Neuronal stem cell (in vitro differentiated cells): Measurements from ENCODE around the gene KIAA0586.

Experiments used
- DNase-seq: peaks from one replicate; pipeline ENCODE4 v3.0.0-alpha.2; 2013; ENCODE audit warnings: low spot score
- H2AFZ ChIP-seq: one replicate; pipeline ENCODE4 v1.6.1; 2013; ENCODE audit warnings: mild to moderate bottlenecking, low read length, inconsistent platforms
- H2AK5ac ChIP-seq: 2 replicates; pipeline ENCODE4 v1.6.1; 2013; ENCODE audit warnings: low read depth, mild to moderate bottlenecking, inconsistent platforms, low read length, moderate library complexity, mixed read lengths
- H2BK120ac ChIP-seq: 2 replicates; pipeline ENCODE4 v1.6.1; 2013; ENCODE audit warnings: low read depth, mild to moderate bottlenecking, inconsistent platforms, low read length, moderate library complexity, mixed read lengths
- H2BK12ac ChIP-seq: one replicate; pipeline ENCODE4 v1.6.1; 2013; ENCODE audit warnings: low read length, inconsistent platforms
- H2BK15ac ChIP-seq: 2 replicates; pipeline ENCODE4 v1.6.1; 2013; ENCODE audit warnings: mild to moderate bottlenecking, low read length, inconsistent platforms, mixed read lengths
- H2BK5ac ChIP-seq: one replicate; pipeline ENCODE4 v1.6.1; 2013; ENCODE audit warnings: inconsistent platforms, mild to moderate bottlenecking, low read length, moderate library complexity
- H3K14ac ChIP-seq: one replicate; pipeline ENCODE4 v1.6.1; 2013; ENCODE audit warnings: low read length, inconsistent platforms
- H3K18ac ChIP-seq: 2 replicates; pipeline ENCODE4 v1.6.1; 2013; ENCODE audit warnings: low read length, inconsistent platforms
- H3K23ac ChIP-seq: 2 replicates; pipeline ENCODE4 v1.6.1; 2013; ENCODE audit warnings: low read depth, mild to moderate bottlenecking, mixed read lengths, low read length, inconsistent platforms; ENCODE audit not compliant: poor library complexity
- H3K27ac ChIP-seq: replicated peaks from 3 replicates; pipeline ENCODE4 v1.5.1; 2013; ENCODE audit warnings: low read length, inconsistent platforms
- H3K27me3 ChIP-seq, 3 experiments: 2 replicates each; pipeline ENCODE4 v1.6.1; 2013; ENCODE audit warnings: low read length in 3 of 3, mild to moderate bottlenecking in 2 of 3, inconsistent platforms in 1 of 3, low read depth in 1 of 3, mixed read lengths in 1 of 3, moderate library complexity in 1 of 3; ENCODE audit not compliant: control insufficient read depth in 3 of 3, insufficient read depth in 3 of 3
- H3K36me3 ChIP-seq, 2 donors: replicated peaks in 1 of 2; 2 replicates each; pipeline ENCODE4 v1.6.1; 2013; ENCODE audit warnings: low read length in 2 of 2; ENCODE audit not compliant: control insufficient read depth in 2 of 2, insufficient read depth in 2 of 2
- H3K4ac ChIP-seq: 2 replicates; pipeline ENCODE4 v1.6.1; 2013; ENCODE audit warnings: inconsistent platforms, mild to moderate bottlenecking, low read length, moderate library complexity
- H3K4me1 ChIP-seq, 2 donors: 1 replicate in 1 of 2; 2 replicates in 1 of 2; pipeline ENCODE4 v1.6.1; 2013; ENCODE audit warnings: low read length in 2 of 2, low read depth in 1 of 2; ENCODE audit not compliant: control insufficient read depth in 2 of 2, insufficient read depth in 1 of 2
- H3K4me2 ChIP-seq: one replicate; pipeline ENCODE4 v1.6.1; 2013; ENCODE audit warnings: mild to moderate bottlenecking, low read length, inconsistent platforms; ENCODE audit not compliant: insufficient read depth, poor library complexity, severe bottlenecking
- H3K4me3 ChIP-seq, 2 donors: 2 replicates each; pipeline ENCODE4 v1.5.1; 2013; ENCODE audit warnings: low read length in 2 of 2, mild to moderate bottlenecking in 2 of 2, inconsistent platforms in 1 of 2, moderate library complexity in 1 of 2
- H3K79me1 ChIP-seq: one replicate; pipeline ENCODE4 v1.6.1; 2013; ENCODE audit warnings: low read depth, mild to moderate bottlenecking, inconsistent platforms, low read length, moderate library complexity
- H3K9ac ChIP-seq: one replicate; pipeline ENCODE4 v1.6.1; 2013; ENCODE audit warnings: mild to moderate bottlenecking, low read depth, low read length, inconsistent platforms; ENCODE audit not compliant: poor library complexity
- H3K9me3 ChIP-seq, 2 donors: replicated peaks in 1 of 2; 2 replicates each; pipeline versions ENCODE3 to v1.6.1; 2013; ENCODE audit warnings: low read length in 2 of 2, mild to moderate bottlenecking in 2 of 2, inconsistent platforms in 1 of 2, low read depth in 1 of 2, mixed read lengths in 1 of 2, moderate library complexity in 1 of 2; ENCODE audit not compliant: control insufficient read depth in 2 of 2, insufficient read depth in 1 of 2
- H4K8ac ChIP-seq: one replicate; pipeline ENCODE4 v1.6.1; 2013; ENCODE audit warnings: low read depth, mild to moderate bottlenecking, inconsistent platforms, low read length, moderate library complexity
- H4K91ac ChIP-seq: one replicate; pipeline ENCODE4 v1.6.1; 2013; ENCODE audit warnings: low read length, low read depth, mild to moderate bottlenecking, inconsistent platforms; ENCODE audit not compliant: poor library complexity
- WGBS, 2 donors: extraction: QIAGEN DNeasy Blood & Tissue Kit; methylation state at CpG; one replicate each; pipeline ENCODE4 v1.1.7; 2013; ENCODE audit warnings: missing lambda C conversion rate in 2 of 2, mixed read lengths in 1 of 2; ENCODE audit not compliant: insufficient read length in 2 of 2, insufficient replicate concordance in 1 of 2; ENCODE audit errors: extremely low coverage in 2 of 2; 5-methylcytosine and 5-hydroxymethylcytosine counted together

Gene KIAA0586

DNA sequence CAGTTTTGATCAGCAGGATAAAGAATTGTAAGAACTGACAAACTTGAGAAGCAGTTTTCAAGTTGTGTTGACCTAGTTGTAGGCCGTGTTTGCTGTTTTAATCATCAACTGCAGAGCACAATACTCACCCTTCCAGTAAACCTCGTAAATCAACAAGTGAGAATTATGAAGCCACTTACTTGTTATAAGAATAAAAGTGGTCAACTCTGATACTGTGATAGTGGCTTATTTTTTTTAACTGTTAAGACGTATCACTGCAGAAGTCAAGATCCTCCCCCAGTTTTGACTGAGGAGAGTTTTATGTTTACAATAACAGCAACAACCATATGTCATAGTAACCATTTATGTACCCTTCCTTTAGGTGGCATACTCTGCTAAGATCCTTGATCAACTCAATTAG lies 109.5 kb downstream of the KIAA0586 start:
- H3K14ac ChIP-seq, result no peak overlapping the region
- H2BK12ac ChIP-seq, result no peak overlapping the region
- no peak overlapping the region for H2BK15ac ChIP-seq
- no CpG with 5 or more reads among the region's 3 CpGs for WGBS, 2 donors
- H2BK120ac ChIP-seq, result no peak overlapping the region
- DNase-seq, result no peak
- H3K18ac ChIP-seq, result no peak overlapping the region
- no peak overlapping the region for H3K27ac ChIP-seq
- no peaks in the 10 kb centered on the region for H3K9me3 ChIP-seq
- H3K36me3 ChIP-seq, result peaks cover 0 to 6% of the 10 kb centered on the region in 2 donors
- H4K8ac ChIP-seq, result no peak overlapping the region
- H3K79me1 ChIP-seq, result no peaks in the 10 kb centered on the region
- H3K27me3 ChIP-seq, result no peaks in the 10 kb centered on the region
- no peak overlapping the region for H3K4ac ChIP-seq
- H2AK5ac ChIP-seq, result no peak overlapping the region
- H2BK5ac ChIP-seq, result no peak overlapping the region
- no peak overlapping the region for H3K4me3 ChIP-seq
- H3K23ac ChIP-seq, result no peak overlapping the region
- H2AFZ ChIP-seq, result no peak overlapping the region
- peaks cover 6 to 13% of the 10 kb centered on the region in 2 donors for H3K4me1 ChIP-seq
- H3K9ac ChIP-seq, result no peak overlapping the region
- no peak overlapping the region for H3K4me2 ChIP-seq
- H4K91ac ChIP-seq, result no peak overlapping the region

DNA sequence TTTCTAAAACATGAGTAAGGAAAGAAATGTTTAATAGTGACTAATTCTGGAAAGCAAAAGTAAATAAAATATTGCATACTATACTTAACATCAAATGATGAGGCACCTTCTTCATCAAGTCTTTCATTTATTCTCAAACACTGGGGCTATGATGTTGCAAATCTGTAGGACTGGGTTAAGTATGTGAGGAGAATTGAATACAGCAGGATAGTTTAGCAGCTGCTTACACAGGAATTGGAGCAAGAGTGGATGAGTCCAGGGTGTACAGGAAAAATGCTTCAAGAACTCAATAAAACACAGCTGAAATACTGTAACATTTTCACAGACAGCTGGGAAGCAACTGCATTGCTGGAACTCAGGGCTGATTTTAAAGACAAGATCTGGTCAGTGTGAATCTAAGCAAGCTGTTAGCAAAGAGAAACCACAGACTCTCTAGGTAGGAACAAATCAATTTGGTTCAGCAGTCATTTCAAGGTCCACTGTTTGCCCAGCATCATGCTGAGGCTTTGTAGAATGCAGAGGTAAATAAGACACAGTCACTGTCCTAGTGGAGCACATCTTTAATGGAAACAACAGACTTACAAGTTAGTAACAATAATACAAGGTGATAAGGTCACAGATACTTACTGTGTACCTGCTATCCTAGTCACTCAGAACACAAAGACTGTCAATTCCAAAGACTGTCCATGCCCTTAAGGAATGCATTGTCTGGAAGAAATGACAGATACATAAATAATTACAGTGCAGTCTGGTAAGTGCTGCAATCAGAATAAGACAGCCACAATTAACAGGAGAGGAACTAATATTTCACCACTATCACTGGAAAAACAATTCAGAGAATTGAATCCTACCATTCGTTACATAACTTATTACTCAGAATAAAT lies 113.5 kb downstream of the KIAA0586 start:
- Histone ChIP-seq H3K18ac (no peak overlapping the region), H3K4ac (no peak overlapping the region), H4K91ac (no peak overlapping the region), H3K14ac (no peak overlapping the region), H2BK12ac (no peak overlapping the region), H3K4me2 (no peak overlapping the region), H4K8ac (no peak overlapping the region), H2BK120ac (no peak overlapping the region), H3K27ac (no peak overlapping the region), H3K4me1 (peaks cover 2 to 6% of the 10 kb centered on the region in 2 donors), H2AK5ac (no peak overlapping the region), H3K4me3 (no peak overlapping the region), H3K36me3 (peaks cover 0 to 10% of the 10 kb centered on the region in 2 donors), H2AFZ (no peak overlapping the region), H2BK15ac (no peak overlapping the region), H3K9ac (no peak overlapping the region), H2BK5ac (no peak overlapping the region), H3K27me3 (no peaks in the 10 kb centered on the region), H3K79me1 (no peaks in the 10 kb centered on the region), H3K9me3 (no peaks in the 10 kb centered on the region), H3K23ac (no peak overlapping the region)
- DNase-seq, result no peak
- no CpG with 5 or more reads among the region's 1 CpG for WGBS, 2 donors

GRCh38 chr14:58541633-58542022 lies 114.1 kb downstream of the KIAA0586 start:
- no CpG with 5 or more reads among the region's 2 CpGs for WGBS, 2 donors

DNA sequence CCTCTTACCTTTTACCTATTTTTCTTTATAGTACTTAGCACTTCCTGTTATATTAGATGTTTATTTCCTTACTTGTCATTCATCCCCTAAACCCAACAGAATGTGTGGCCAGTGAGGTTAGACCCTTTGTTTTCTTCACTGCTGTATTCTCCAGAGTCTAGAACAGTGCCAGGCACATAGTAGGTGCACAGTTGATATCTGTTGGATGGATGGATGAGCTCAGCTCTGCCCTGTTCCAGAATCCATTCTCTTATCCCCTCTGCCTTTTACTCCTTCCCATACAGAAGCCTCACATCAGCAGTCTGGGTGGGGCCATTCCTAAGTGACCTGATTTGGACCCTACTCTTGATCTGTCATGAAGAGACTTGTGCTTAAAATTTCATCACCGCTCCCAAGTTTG lies 115.7 kb downstream of the KIAA0586 start:
- no peaks in the 10 kb centered on the region for H3K27me3 ChIP-seq
- no peak overlapping the region for H4K91ac ChIP-seq
- no peak overlapping the region for H3K18ac ChIP-seq
- H4K8ac ChIP-seq, result no peak overlapping the region
- DNase-seq, result no peak
- no peak overlapping the region for H3K23ac ChIP-seq
- no peak overlapping the region for H2BK5ac ChIP-seq
- H2AFZ ChIP-seq, result no peak overlapping the region
- no peak overlapping the region for H3K4ac ChIP-seq
- no peaks in the 10 kb centered on the region for H3K9me3 ChIP-seq
- peaks cover 2 to 6% of the 10 kb centered on the region in 2 donors for H3K4me1 ChIP-seq
- H2BK15ac ChIP-seq, result no peak overlapping the region
- WGBS, 2 donors, result no CpG with 5 or more reads among the region's 1 CpG
- H3K27ac ChIP-seq, result no peak overlapping the region
- no peak overlapping the region for H3K4me3 ChIP-seq
- no peak overlapping the region for H2BK12ac ChIP-seq
- no peaks in the 10 kb centered on the region for H3K79me1 ChIP-seq
- no peak overlapping the region for H3K14ac ChIP-seq
- no peak overlapping the region for H3K4me2 ChIP-seq
- H2BK120ac ChIP-seq, result no peak overlapping the region
- H3K9ac ChIP-seq, result no peak overlapping the region
- H2AK5ac ChIP-seq, result no peak overlapping the region
- peaks cover 0 to 7% of the 10 kb centered on the region in 2 donors for H3K36me3 ChIP-seq

More at GRCh38 chr14:58541633-58542022, 114.1 kb downstream of the KIAA0586 start:
- Histone ChIP-seq H2BK12ac (no peak overlapping the region), H2BK15ac (no peak overlapping the region), H3K14ac (no peak overlapping the region), H3K4me3 (no peak overlapping the region), H3K9ac (no peak overlapping the region), H3K4me1 (peaks cover 2 to 6% of the 10 kb centered on the region in 2 donors), H3K4me2 (no peak overlapping the region), H3K9me3 (no peaks in the 10 kb centered on the region), H2BK5ac (no peak overlapping the region), H3K18ac (no peak overlapping the region), H3K27me3 (no peaks in the 10 kb centered on the region), H3K36me3 (peaks cover 0 to 10% of the 10 kb centered on the region in 2 donors), H4K91ac (no peak overlapping the region), H3K4ac (no peak overlapping the region), H2AFZ (no peak overlapping the region), H2BK120ac (no peak overlapping the region), H3K23ac (no peak overlapping the region), H3K27ac (no peak overlapping the region), H2AK5ac (no peak overlapping the region), H4K8ac (no peak overlapping the region), H3K79me1 (no peaks in the 10 kb centered on the region)
- DNase-seq, result no peak
